NOMO-1 treated with DMSO at 0.1 percent for 48 hours (cell line): ENCODE data around the gene MYL10.

Source experiments
- DNase-seq: peaks from one replicate; lab custom pipeline; 2025; ENCODE audit not compliant: unreplicated experiment; lab: John Stamatoyannopoulos, UW

MYL10 gene

DNA sequence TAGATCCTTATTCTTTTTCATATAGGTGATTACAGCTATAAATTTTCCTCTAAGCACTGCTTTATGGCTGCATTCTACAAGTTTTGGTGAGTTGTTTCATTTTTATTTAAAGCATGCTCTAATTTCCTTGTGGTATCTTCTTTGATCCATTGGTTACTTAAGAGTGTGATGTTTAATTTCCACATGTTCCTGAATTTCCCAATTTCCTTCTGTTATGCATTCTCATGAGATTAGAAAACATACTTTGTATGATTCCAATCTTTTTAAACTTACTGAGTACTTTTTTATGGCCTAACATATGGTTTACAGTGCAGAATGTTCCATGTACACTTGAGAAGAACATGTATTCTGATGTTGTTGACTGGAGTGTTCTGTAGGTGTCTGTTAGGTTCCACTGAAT is 53.4 kb downstream of the MYL10 start:
- no peak for DNase-seq

DNA sequence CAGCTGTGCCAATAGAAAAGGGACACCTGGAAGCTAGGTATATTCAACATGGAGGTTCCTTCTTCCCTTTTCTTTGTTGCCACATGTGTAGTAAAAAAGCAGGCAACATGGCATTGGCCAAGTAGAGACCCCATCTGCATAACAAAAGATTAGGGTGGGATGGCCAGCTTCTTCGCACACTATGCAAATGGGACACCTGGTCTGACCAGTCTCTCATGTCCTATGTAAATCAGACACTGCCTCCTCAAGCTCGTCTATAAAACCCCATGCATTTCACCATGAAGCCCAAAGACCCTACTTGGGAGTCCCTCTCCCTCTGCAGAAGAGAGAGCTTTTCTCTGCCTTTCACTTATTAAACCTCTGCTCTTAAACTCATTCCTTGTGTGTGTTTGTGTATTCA is 53.9 kb downstream of the MYL10 start:
- no peak for DNase-seq

DNA sequence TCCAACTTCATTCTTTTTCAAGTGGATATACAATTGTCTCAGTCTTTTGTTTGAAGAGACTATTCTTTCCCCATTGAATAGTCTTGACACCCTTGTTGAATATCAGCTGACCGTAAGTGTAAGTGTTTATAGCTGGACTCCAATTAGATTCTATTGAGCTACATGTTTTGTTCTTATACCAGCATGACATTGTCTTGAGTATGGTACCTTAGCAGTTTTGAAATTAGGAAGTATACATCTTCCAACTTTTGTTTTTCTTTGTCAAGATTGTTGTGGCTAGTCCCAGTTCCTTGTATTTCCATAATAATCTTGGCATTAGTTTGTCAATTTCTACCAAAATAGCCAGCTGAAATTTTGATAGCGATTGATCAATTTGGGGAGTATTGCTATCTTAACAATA is 56.9 kb downstream of the MYL10 start:
- DNase-seq = no peak

DNA sequence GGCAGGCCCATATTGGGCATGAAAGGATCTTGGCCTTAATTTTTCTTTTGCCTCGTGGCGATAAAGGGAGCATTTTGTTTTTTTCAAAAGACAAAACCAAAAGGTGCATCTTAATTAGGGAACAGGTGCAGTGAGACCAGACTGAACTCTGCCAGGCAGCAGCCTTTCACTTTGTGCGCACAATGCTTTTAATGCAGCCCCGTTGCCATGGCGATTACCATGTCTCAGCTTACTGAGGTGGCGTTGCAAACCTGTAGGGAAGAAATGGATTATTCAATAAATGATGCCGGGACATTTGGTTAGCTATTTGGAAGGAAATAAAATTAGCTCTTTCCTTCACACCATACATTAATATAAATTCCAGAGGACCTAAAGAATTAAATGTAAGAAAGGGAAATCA is 61.9 kb downstream of the MYL10 start:
- no peak for DNase-seq

DNA sequence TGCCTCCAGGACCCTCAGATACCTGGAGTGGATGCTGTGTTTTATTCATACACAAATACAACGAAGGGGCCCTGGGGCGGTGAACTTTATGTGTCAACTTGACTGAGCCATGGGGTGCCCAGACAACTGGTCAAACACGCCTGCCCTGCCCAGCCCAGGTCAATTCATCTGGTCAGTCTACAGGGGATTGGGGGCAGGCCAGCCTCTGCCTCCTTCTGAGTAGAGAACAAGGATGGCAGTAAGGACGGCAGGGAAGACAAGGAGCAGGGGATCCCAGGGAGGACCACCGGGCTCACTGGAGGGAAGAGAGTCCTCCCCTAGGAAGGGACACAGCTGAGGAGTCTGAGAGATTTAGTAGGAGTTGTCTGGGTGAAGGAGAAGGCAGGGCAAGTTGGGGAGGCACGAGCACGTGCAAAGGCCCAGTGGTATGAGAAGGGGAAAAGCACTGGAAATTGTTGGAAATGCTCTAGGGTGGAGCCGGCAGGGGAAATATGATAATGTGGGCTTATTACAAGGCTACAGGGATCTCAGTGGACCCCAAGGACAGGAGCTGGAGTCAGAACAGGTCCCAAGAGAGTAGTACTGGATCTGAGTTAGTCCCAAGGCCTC is 63.4 kb downstream of the MYL10 start:
- DNase-seq = no peak

DNA sequence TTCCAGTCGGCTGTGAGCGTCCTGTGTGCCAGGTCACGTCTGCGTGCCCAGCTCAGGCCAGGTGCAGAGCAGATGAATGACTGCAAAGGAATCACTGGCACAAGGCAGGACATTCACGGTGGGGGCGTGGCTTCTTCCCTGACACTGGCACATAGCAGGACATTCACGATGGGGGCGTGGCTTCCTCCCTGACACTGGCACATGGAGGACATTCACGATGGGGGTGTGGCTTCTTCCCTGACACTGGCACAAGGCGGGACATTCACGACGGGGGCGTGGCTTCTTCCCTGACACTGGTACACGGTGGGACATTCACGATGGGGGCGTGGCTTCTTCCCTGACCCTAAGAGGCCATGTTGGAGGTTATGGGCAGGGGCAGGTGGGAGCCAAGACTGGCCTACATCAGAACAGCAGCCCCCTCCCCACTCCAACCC is 64.3 kb downstream of the MYL10 start:
- DNase-seq = no peak

DNA sequence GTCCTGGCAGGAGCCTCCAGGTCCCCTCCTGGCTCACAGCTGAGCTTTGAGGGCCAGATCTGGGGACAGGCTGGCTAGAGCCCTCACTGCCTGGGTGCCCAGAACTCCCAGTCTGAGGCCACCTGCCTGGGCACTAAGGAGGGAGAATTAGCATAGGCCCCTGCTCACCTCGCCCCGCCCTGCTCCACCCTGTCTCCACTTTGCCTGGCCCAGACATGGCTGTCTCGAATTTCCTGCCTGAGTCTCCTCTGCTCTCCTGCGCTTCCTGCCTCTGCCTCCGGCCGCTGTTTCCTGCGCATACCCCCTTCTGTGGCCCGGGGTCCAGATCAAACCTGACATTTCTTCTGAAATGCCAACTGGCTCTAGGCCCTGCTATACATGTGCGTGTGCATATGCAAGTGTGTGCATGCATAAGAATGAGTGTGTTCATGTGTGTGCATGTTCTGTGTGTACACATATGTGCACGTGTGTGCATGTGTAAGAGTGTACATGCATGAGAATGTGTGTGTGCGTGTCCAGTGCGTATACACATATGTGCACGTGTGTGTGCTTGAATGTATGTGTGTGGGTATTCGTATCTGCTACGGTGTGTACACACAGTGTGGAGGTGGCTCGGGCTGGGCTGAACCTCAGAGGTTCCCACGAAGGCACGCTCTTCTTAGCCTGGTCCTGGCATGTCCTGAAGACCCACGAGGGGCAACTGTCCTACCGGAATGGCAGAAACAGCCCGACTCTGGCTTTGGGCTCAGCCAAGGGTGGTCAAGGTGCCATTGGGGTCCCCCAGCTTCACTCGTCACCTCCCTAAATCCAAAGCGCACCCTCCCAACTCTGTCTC is 64.9 kb downstream of the MYL10 start:
- no peak for DNase-seq
